H1 (cell line): ENCODE results near the gene ZSCAN5A. TPM values are rescaled to one million over a fixed set of nuclear protein-coding genes. Genes with fewer than 3 reads are reported as not detected.

Source experiments
- CTBP2 ChIP-seq: IDR thresholded peaks from 2 replicates; pipeline ENCODE4 v1.7.0; 2011; ENCODE audit warnings: borderline replicate concordance, mild to moderate bottlenecking, moderate library complexity, mixed read lengths, low read length; ENCODE audit not compliant: insufficient read depth, insufficient read length
- JUN ChIP-seq: IDR thresholded peaks from 2 replicates; pipeline ENCODE4 v1.6.1; 2011; ENCODE audit warnings: low read depth, mild to moderate bottlenecking, improper control_type of control experiment, low read length
- KDM1A ChIP-seq: fragments of 200-600, 300-600 bp; sonication (generic); IDR thresholded peaks from 2 replicates; pipeline ENCODE4 v1.7.1; 2016; ENCODE audit warnings: mild to moderate bottlenecking, low read length, borderline replicate concordance
- MAFK ChIP-seq: IDR thresholded peaks from 2 replicates; pipeline ENCODE4 v1.6.1; 2012; ENCODE audit warnings: low read depth, mild to moderate bottlenecking, improper control_type of control experiment, low read length
- RBBP5 ChIP-seq: IDR thresholded peaks from 2 replicates; pipeline ENCODE4 v1.7.1; 2012; ENCODE audit warnings: low read depth, mild to moderate bottlenecking, inconsistent platforms, low read length, moderate library complexity, borderline replicate concordance
- SIN3A ChIP-seq, 2 experiments: IDR thresholded peaks in 1 of 2; conservative IDR thresholded peaks in 1 of 2; 2 replicates each; pipeline ENCODE4 v1.6.1; 2011 to 2012; ENCODE audit warnings: low read length in 2 of 2, improper control_type of control experiment in 1 of 2, low read depth in 1 of 2, mild to moderate bottlenecking in 1 of 2
- polyA plus RNA-seq, 7 experiments: library from polyadenylated mRNA; depleted of rRNA in 3 of 7; stranded (reverse) in 5 of 7; unstranded in 2 of 7; fragments of >200 nt in 5 of 7; fragments of 200-250 nt in 2 of 7; gene quantifications; 1 replicate in 5 of 7; 2 replicates in 1 of 7; 4 replicates in 1 of 7; pipeline versions ENCODE4 v1.2.1 to v1.2.3, GENCODE V29; 2011 to 2013; ENCODE audit warnings: missing spikeins in 2 of 7, mixed read lengths in 2 of 7
- total RNA-seq: library from RNA; stranded (reverse); fragmentation: NEBNext Ultra II Directional; extraction: Animal tissue kit (Norgen Biotek cat#: 25700); gene quantifications from 2 replicates; pipeline ENCODE4 v1.2.1, GENCODE V29; 2021
- TF ChIP-seq, protein P1 (sequence below): IDR thresholded peaks from 2 replicates; pipeline ENCODE4 v1.6.1; 2012; ENCODE audit warnings: low read length, inconsistent platforms
- TF ChIP-seq, protein P2 (sequence below): IDR thresholded peaks from 2 replicates; pipeline ENCODE4 v1.6.1; 2011; ENCODE audit warnings: low read length, improper control_type of control experiment

The ZSCAN5A gene
- total and polyA plus RNA-seq, 2 of the 8 experiments (the other 6 are each of a cell fraction or from before 2014, with no cell fraction given): 8.6 to 11.0 TPM

GRCh38 chr19:56333506-56333905 lies 18.9 kb upstream of the ZSCAN5A start (continued):
- TF ChIP-seq, protein P1, sequence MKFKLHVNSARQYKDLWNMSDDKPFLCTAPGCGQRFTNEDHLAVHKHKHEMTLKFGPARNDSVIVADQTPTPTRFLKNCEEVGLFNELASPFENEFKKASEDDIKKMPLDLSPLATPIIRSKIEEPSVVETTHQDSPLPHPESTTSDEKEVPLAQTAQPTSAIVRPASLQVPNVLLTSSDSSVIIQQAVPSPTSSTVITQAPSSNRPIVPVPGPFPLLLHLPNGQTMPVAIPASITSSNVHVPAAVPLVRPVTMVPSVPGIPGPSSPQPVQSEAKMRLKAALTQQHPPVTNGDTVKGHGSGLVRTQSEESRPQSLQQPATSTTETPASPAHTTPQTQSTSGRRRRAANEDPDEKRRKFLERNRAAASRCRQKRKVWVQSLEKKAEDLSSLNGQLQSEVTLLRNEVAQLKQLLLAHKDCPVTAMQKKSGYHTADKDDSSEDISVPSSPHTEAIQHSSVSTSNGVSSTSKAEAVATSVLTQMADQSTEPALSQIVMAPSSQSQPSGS: no peak
- TF ChIP-seq CTBP2 (no peak), RBBP5 (no peak), JUN (no peak), SIN3A (conservative IDR thresholded peaks at IDR 0.05 in 1 of 2, IDR thresholded peaks at IDR 0.05 in 1 of 2; ENCODE audit: low read depth in 1 of 2, low read length in 2 of 2) (no peak), KDM1A (no peak), MAFK (no peak)
- TF ChIP-seq, protein P2, sequence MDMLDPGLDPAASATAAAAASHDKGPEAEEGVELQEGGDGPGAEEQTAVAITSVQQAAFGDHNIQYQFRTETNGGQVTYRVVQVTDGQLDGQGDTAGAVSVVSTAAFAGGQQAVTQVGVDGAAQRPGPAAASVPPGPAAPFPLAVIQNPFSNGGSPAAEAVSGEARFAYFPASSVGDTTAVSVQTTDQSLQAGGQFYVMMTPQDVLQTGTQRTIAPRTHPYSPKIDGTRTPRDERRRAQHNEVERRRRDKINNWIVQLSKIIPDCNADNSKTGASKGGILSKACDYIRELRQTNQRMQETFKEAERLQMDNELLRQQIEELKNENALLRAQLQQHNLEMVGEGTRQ: no peak
